ENCODE data around the gene TTC28.

GRCh38 chr22:28639321-28639720 is 40.3 kb downstream of the TTC28 start:
- TF ChIP-seq CREB1 (IDR thresholded peaks at IDR 0.05; ENCODE audit: low read depth) (no peak), EGR1 (IDR thresholded peaks at IDR 0.05) (no peak), REST (IDR thresholded peaks at IDR 0.05; ENCODE audit: low read depth) (no peak), EP300 (IDR thresholded peaks at IDR 0.05; ENCODE audit: borderline replicate concordance) (no peak), YY1 (IDR thresholded peaks at IDR 0.05; ENCODE audit: low read depth) (no peak), RAD21 (IDR thresholded peaks at IDR 0.05; ENCODE audit: low read depth) (no peak), USF1 (IDR thresholded peaks at IDR 0.05) (no peak), TEAD4 (IDR thresholded peaks at IDR 0.05) (no peak), TAF1 (IDR thresholded peaks at IDR 0.05; ENCODE audit: low read depth) (no peak), TCF12 (IDR thresholded peaks at IDR 0.05; ENCODE audit: low read depth) (no peak)
- TF ChIP-seq, protein P1, sequence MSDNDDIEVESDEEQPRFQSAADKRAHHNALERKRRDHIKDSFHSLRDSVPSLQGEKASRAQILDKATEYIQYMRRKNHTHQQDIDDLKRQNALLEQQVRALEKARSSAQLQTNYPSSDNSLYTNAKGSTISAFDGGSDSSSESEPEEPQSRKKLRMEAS (IDR thresholded peaks at IDR 0.05): no peak
